Left lung (tissue), 10 donors: ENCODE data around the gene AJAP1. TPM values are rescaled to one million over a fixed set of nuclear protein-coding genes. Genes with fewer than 3 reads are reported as not detected.

Experiments
- ATAC-seq: fragments of 200-7000 bp; cut with Tn5 transposase; one replicate; pipeline ENCODE4 v1.9.1; 2020; ENCODE audit warnings: moderate library complexity
- DNase-seq, 4 donors: peaks; one replicate each; pipeline ENCODE4 v3.0.0-alpha.2; 2013 to 2020
- H3K27ac ChIP-seq, 2 donors: fragments of 200-600 bp; sonication (generic) in 1 of 2; one replicate each; pipeline versions ENCODE4 v1.5.0 to v1.8.0; 2020 to 2021
- H3K27me3 ChIP-seq, 2 donors: fragments of 200-600 bp; sonication (generic) in 1 of 2; one replicate each; pipeline versions ENCODE4 v1.5.0 to v1.8.0; 2020 to 2021
- H3K36me3 ChIP-seq, 2 donors: fragments of 200-600 bp; sonication (generic) in 1 of 2; one replicate each; pipeline versions ENCODE4 v1.5.0 to v1.8.0; 2020 to 2021
- H3K4me1 ChIP-seq, 2 donors: fragments of 200-600 bp; one replicate each; pipeline ENCODE4 v1.8.0; 2021
- H3K4me3 ChIP-seq, 2 donors: fragments of 200-600 bp; sonication (generic) in 1 of 2; one replicate each; pipeline versions ENCODE4 v1.5.0 to v1.8.0; 2020 to 2021; ENCODE audit warnings: mild to moderate bottlenecking in 1 of 2
- H3K9me3 ChIP-seq, 2 donors: fragments of 200-600 bp; sonication (generic) in 1 of 2; one replicate each; pipeline versions ENCODE4 v1.5.0 to v1.8.0; 2020 to 2021
- intact Hi-C, 2 donors: fragments of 100-400 bp; cut with DNase I; formaldehyde crosslinking; loops; one replicate each; pipeline versions ENCODE4 v1.11.2 to v1.14.2; 2022
- polyA plus RNA-seq, 6 donors: library from polyadenylated mRNA; unstranded; fragments of 120-200 nt; gene quantifications; one replicate each; pipeline ENCODE4 v1.2.1, GENCODE V29; 2013; ENCODE audit not compliant: insufficient read length in 6 of 6
- total RNA-seq, 2 donors: library from RNA; stranded (reverse); fragmentation: NEBNext Ultra II Directional; extraction: Animal tissue kit (Norgen Biotek cat#: 25700); gene quantifications; one replicate each; pipeline ENCODE4 v1.2.1, GENCODE V29; 2021
- TF ChIP-seq, protein P1 (sequence below), 2 donors: fragments of 200-600 bp; sonication (generic) in 1 of 2; IDR thresholded peaks; one replicate each; pipeline versions ENCODE4 v1.5.0 to v1.8.0; 2021; ENCODE audit warnings: antibody characterized with exemption in 2 of 2
- donor health status: DM: no; HTN: yes; CAD: no.
- donor health status: DM: no; HTN: no; CAD: no.

Gene AJAP1
- total and polyA plus RNA-seq, 8 donors, result 0.06 to 0.79 (median 0.20) TPM

DNA sequence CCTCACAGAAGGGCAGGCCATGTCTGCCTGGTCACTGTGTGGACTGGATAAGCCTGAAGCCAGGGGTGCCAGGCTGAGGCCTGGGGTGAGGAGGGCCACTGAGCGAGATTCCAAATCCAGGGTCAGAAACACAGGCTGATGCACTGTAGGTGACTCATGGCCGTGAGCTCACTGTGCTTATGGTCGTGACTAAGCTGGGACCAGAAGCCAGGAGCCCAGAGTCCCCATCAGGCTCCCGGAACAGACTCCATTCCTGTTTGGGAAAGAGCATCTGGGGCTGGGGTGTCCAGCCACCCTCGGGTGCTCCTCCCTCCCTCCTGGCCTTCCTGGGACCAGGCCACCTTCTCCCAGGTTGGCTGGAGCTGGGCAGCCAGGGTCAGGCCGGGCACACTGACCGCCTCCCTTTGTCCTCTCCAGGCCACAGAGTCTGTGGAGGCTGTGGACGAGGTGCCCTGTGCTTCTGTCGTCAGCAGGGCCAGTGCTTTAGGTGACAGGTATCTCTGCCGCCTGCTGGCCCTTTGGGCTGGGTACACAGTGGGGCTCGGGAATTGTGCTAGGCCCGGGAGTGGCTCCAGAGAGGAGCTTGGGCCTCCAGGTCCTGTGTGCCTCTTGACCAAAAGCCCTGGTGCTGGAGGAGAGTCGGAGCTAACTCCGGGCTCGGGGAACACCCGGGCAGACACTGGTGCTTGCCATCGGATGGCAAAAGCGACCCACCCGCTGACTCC lies 36.7 kb downstream of the AJAP1 start:
- ATAC-seq (no peak), DNase-seq (peak in 1 of 4 donors; percentile 41)
- Histone ChIP-seq H3K27me3 (peaks cover 0 to 41% of the 10 kb centered on the region in 2 donors), H3K4me3 (no peak overlapping the region), H3K4me1 (no peaks in the 10 kb centered on the region), H3K9me3 (no peaks in the 10 kb centered on the region), H3K36me3 (no peaks in the 10 kb centered on the region), H3K27ac (no peak overlapping the region)
- TF ChIP-seq, protein P1, sequence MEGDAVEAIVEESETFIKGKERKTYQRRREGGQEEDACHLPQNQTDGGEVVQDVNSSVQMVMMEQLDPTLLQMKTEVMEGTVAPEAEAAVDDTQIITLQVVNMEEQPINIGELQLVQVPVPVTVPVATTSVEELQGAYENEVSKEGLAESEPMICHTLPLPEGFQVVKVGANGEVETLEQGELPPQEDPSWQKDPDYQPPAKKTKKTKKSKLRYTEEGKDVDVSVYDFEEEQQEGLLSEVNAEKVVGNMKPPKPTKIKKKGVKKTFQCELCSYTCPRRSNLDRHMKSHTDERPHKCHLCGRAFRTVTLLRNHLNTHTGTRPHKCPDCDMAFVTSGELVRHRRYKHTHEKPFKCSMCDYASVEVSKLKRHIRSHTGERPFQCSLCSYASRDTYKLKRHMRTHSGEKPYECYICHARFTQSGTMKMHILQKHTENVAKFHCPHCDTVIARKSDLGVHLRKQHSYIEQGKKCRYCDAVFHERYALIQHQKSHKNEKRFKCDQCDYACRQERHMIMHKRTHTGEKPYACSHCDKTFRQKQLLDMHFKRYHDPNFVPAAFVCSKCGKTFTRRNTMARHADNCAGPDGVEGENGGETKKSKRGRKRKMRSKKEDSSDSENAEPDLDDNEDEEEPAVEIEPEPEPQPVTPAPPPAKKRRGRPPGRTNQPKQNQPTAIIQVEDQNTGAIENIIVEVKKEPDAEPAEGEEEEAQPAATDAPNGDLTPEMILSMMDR (IDR thresholded peaks at IDR 0.05), result no peak
- intact Hi-C loops, result no loop called here

DNA sequence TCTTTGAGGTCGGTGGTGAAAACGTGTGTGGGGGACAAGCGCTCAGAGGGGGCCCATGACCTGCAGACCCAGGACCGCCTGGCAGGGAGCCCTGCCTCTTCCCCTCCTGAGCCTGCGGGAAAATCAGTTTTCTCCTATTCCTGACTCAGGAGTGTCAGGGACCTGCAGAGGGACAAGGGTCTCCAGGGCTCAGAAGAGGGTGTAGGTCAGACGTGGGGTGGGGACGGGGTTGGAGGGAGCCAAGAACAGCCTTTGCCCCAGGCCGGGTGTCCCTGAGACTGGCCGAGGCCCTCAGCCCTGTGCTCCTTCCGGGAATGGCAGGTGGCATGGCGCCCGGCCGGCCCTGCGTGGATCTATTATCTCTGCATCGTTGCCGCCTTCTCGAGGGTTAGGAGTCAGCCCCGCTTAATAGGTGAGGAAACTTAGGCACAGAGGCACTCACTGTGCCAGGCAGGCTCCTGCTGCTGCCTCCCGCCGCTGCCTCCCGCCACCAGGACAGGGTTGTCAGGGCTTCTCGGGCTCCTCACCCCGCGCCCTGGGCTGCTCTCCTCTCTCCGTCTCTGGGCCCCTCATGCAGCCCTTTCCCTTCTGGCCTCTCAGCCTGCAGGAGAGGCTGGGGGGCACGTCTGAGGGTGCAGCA lies 37.5 kb downstream of the AJAP1 start:
- TF ChIP-seq, protein P1 (IDR thresholded peaks at IDR 0.05), result no peak
- Histone ChIP-seq H3K36me3 (no peaks in the 10 kb centered on the region), H3K27ac (no peak overlapping the region), H3K4me3 (no peak overlapping the region), H3K9me3 (no peaks in the 10 kb centered on the region), H3K4me1 (no peaks in the 10 kb centered on the region), H3K27me3 (peaks cover 0 to 36% of the 10 kb centered on the region in 2 donors)
- intact Hi-C loops, result no loop called here
- peak in 1 of 4 donors; percentile 74 for DNase-seq
- no peak for ATAC-seq

DNA sequence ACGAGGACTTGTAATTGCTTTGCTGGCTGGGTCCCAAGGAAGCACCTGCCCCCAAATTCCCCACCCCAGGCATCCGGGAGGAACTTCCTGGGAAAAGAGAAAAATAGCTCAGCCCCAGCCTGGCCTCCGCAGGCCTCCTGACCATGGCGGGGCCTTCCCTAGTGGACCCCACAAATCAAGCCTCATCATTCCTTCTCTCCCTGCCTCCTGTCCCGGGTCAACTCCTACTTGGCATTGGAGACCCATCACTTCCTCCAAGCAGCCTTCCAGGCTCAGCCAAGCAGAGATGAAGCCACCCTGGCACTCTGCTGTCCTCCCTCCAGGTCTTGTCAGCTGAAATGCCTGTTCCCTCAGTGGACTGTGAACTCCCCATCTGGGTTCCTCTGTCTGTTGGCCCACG lies 38.0 kb downstream of the AJAP1 start:
- Histone ChIP-seq H3K4me3 (no peak overlapping the region), H3K36me3 (no peaks in the 10 kb centered on the region), H3K4me1 (no peaks in the 10 kb centered on the region), H3K27ac (no peak overlapping the region), H3K27me3 (peaks cover 0 to 38% of the 10 kb centered on the region in 2 donors), H3K9me3 (no peaks in the 10 kb centered on the region)
- TF ChIP-seq, protein P1 (IDR thresholded peaks at IDR 0.05), result no peak
- intact Hi-C loops, result no loop called here
- ATAC-seq (no peak), DNase-seq (peak in 1 of 4 donors; percentile 22)

DNA sequence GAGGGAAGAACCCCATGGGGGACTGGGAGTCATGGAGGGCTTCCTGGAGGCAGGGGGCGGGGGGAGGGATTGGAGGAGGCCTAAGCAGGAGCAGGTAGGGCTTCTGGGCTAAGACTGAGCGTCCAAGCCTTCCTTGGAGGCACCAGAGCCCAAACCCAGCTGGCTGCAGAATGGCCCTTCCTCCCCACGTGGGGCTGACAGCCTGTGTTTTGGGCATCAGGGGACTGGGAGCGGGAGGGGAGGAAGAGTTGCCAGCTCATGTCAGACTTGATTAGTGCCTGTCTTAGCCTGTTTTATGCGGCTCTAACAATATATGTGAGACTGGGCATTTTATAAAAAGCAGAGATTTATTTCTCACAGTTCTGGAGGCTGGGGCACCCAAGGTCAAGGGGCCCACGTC lies 38.9 kb downstream of the AJAP1 start:
- no peak for ATAC-seq
- intact Hi-C loops, result no loop called here
- Histone ChIP-seq H3K36me3 (no peaks in the 10 kb centered on the region), H3K27me3 (peaks cover 0 to 33% of the 10 kb centered on the region in 2 donors), H3K9me3 (no peaks in the 10 kb centered on the region), H3K27ac (no peak overlapping the region), H3K4me3 (no peak overlapping the region), H3K4me1 (no peaks in the 10 kb centered on the region)
- TF ChIP-seq, protein P1 (IDR thresholded peaks at IDR 0.05), result no peak
- DNase-seq, result no peak

DNA sequence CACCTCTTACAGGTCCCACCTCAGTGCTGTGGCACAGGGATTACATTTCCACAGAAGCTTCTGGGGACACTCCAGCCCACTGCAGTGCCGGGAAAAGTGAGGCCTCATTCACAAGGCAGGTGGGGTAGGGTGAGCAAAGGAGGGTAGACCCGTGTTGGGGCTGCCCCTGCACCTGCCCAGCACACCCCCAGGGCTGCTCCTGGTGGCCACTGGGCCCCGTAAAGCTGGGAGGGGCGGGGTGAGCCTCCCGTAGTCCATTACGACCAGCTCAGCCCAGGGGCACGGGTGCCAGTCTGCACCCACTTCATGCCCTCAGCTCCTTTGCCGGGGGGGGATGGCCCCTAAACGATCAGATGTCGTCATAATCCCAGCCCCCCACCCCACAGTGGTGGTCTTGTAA lies 39.5 kb downstream of the AJAP1 start:
- Histone ChIP-seq H3K4me1 (no peaks in the 10 kb centered on the region), H3K27me3 (peaks cover 0 to 27% of the 10 kb centered on the region in 2 donors), H3K4me3 (no peak overlapping the region), H3K9me3 (no peaks in the 10 kb centered on the region), H3K36me3 (no peaks in the 10 kb centered on the region), H3K27ac (no peak overlapping the region)
- intact Hi-C loops, result no loop called here
- DNase-seq (peak in 1 of 4 donors; percentile 35), ATAC-seq (no peak)
- TF ChIP-seq, protein P1 (IDR thresholded peaks at IDR 0.05), result no peak
